HG02642 (cell line): ENCODE measurements around the gene CKB.

ENCODE experiments used
- ATAC-seq: cut with Tn5 transposase; IDR thresholded peaks from one replicate; pipeline ENCODE4 v1.9.1; 2021; ENCODE audit warnings: mild to moderate bottlenecking; ENCODE audit not compliant: unreplicated experiment, poor library complexity

The CKB gene

GRCh38 chr14:103496776-103497175, 25.9 kb downstream of the CKB start:
- ATAC-seq: no peak

- ATAC-seq: no peak
These were observed 26.8 kb downstream of the CKB start for GRCh38 chr14:103495854-103496253.

- no peak for ATAC-seq
These were observed 30.3 kb downstream of the CKB start for GRCh38 chr14:103492156-103492925.

- ATAC-seq: no peak
These were observed 30.9 kb downstream of the CKB start for GRCh38 chr14:103491691-103492090.

- ATAC-seq: no peak
These were observed 33.0 kb downstream of the CKB start for GRCh38 chr14:103489621-103490020.

GRCh38 chr14:103488960-103489359, 33.7 kb downstream of the CKB start:
- no peak for ATAC-seq

GRCh38 chr14:103488071-103488470, 34.6 kb downstream of the CKB start:
- no peak for ATAC-seq

- ATAC-seq: no peak
These were observed 37.1 kb downstream of the CKB start for GRCh38 chr14:103485504-103485903.

GRCh38 chr14:103483600-103483999, 39.0 kb downstream of the CKB start:
- ATAC-seq: no peak

- no peak for ATAC-seq
These were observed 42.0 kb downstream of the CKB start for GRCh38 chr14:103480595-103480994.

- ATAC-seq: no peak
These were observed 46.0 kb downstream of the CKB start for GRCh38 chr14:103476631-103477030.

GRCh38 chr14:103476065-103476464, 46.6 kb downstream of the CKB start:
- no peak for ATAC-seq

GRCh38 chr14:103474893-103475292, 47.7 kb downstream of the CKB start:
- ATAC-seq: no peak

GRCh38 chr14:103472939-103473338, 49.7 kb downstream of the CKB start:
- no peak for ATAC-seq
